Neuronal stem cell (in vitro differentiated cells): ENCODE measurements around the gene C3orf70.

Experiments used
- DNase-seq: peaks from one replicate; pipeline ENCODE4 v3.0.0-alpha.2; 2013; ENCODE audit warnings: low spot score
- H2AFZ ChIP-seq: one replicate; pipeline ENCODE4 v1.6.1; 2013; ENCODE audit warnings: mild to moderate bottlenecking, low read length, inconsistent platforms
- H2AK5ac ChIP-seq: 2 replicates; pipeline ENCODE4 v1.6.1; 2013; ENCODE audit warnings: low read depth, mild to moderate bottlenecking, inconsistent platforms, low read length, moderate library complexity, mixed read lengths
- H2BK120ac ChIP-seq: 2 replicates; pipeline ENCODE4 v1.6.1; 2013; ENCODE audit warnings: low read depth, mild to moderate bottlenecking, inconsistent platforms, low read length, moderate library complexity, mixed read lengths
- H2BK12ac ChIP-seq: one replicate; pipeline ENCODE4 v1.6.1; 2013; ENCODE audit warnings: low read length, inconsistent platforms
- H2BK15ac ChIP-seq: 2 replicates; pipeline ENCODE4 v1.6.1; 2013; ENCODE audit warnings: mild to moderate bottlenecking, low read length, inconsistent platforms, mixed read lengths
- H2BK5ac ChIP-seq: one replicate; pipeline ENCODE4 v1.6.1; 2013; ENCODE audit warnings: inconsistent platforms, mild to moderate bottlenecking, low read length, moderate library complexity
- H3K14ac ChIP-seq: one replicate; pipeline ENCODE4 v1.6.1; 2013; ENCODE audit warnings: low read length, inconsistent platforms
- H3K18ac ChIP-seq: 2 replicates; pipeline ENCODE4 v1.6.1; 2013; ENCODE audit warnings: low read length, inconsistent platforms
- H3K23ac ChIP-seq: 2 replicates; pipeline ENCODE4 v1.6.1; 2013; ENCODE audit warnings: low read depth, mild to moderate bottlenecking, mixed read lengths, low read length, inconsistent platforms; ENCODE audit not compliant: poor library complexity
- H3K27ac ChIP-seq: replicated peaks from 3 replicates; pipeline ENCODE4 v1.5.1; 2013; ENCODE audit warnings: low read length, inconsistent platforms
- H3K27me3 ChIP-seq, 3 experiments: 2 replicates each; pipeline ENCODE4 v1.6.1; 2013; ENCODE audit warnings: low read length in 3 of 3, mild to moderate bottlenecking in 2 of 3, inconsistent platforms in 1 of 3, low read depth in 1 of 3, mixed read lengths in 1 of 3, moderate library complexity in 1 of 3; ENCODE audit not compliant: control insufficient read depth in 3 of 3, insufficient read depth in 3 of 3
- H3K36me3 ChIP-seq, 2 donors: replicated peaks in 1 of 2; 2 replicates each; pipeline ENCODE4 v1.6.1; 2013; ENCODE audit warnings: low read length in 2 of 2; ENCODE audit not compliant: control insufficient read depth in 2 of 2, insufficient read depth in 2 of 2
- H3K4ac ChIP-seq: 2 replicates; pipeline ENCODE4 v1.6.1; 2013; ENCODE audit warnings: inconsistent platforms, mild to moderate bottlenecking, low read length, moderate library complexity
- H3K4me1 ChIP-seq, 2 donors: 1 replicate in 1 of 2; 2 replicates in 1 of 2; pipeline ENCODE4 v1.6.1; 2013; ENCODE audit warnings: low read length in 2 of 2, low read depth in 1 of 2; ENCODE audit not compliant: control insufficient read depth in 2 of 2, insufficient read depth in 1 of 2
- H3K4me2 ChIP-seq: one replicate; pipeline ENCODE4 v1.6.1; 2013; ENCODE audit warnings: mild to moderate bottlenecking, low read length, inconsistent platforms; ENCODE audit not compliant: insufficient read depth, poor library complexity, severe bottlenecking
- H3K4me3 ChIP-seq, 2 donors: 2 replicates each; pipeline ENCODE4 v1.5.1; 2013; ENCODE audit warnings: low read length in 2 of 2, mild to moderate bottlenecking in 2 of 2, inconsistent platforms in 1 of 2, moderate library complexity in 1 of 2
- H3K79me1 ChIP-seq: one replicate; pipeline ENCODE4 v1.6.1; 2013; ENCODE audit warnings: low read depth, mild to moderate bottlenecking, inconsistent platforms, low read length, moderate library complexity
- H3K9ac ChIP-seq: one replicate; pipeline ENCODE4 v1.6.1; 2013; ENCODE audit warnings: mild to moderate bottlenecking, low read depth, low read length, inconsistent platforms; ENCODE audit not compliant: poor library complexity
- H3K9me3 ChIP-seq, 2 donors: replicated peaks in 1 of 2; 2 replicates each; pipeline versions ENCODE3 to v1.6.1; 2013; ENCODE audit warnings: low read length in 2 of 2, mild to moderate bottlenecking in 2 of 2, inconsistent platforms in 1 of 2, low read depth in 1 of 2, mixed read lengths in 1 of 2, moderate library complexity in 1 of 2; ENCODE audit not compliant: control insufficient read depth in 2 of 2, insufficient read depth in 1 of 2
- H4K8ac ChIP-seq: one replicate; pipeline ENCODE4 v1.6.1; 2013; ENCODE audit warnings: low read depth, mild to moderate bottlenecking, inconsistent platforms, low read length, moderate library complexity
- H4K91ac ChIP-seq: one replicate; pipeline ENCODE4 v1.6.1; 2013; ENCODE audit warnings: low read length, low read depth, mild to moderate bottlenecking, inconsistent platforms; ENCODE audit not compliant: poor library complexity
- WGBS, 2 donors: extraction: QIAGEN DNeasy Blood & Tissue Kit; methylation state at CpG; one replicate each; pipeline ENCODE4 v1.1.7; 2013; ENCODE audit warnings: missing lambda C conversion rate in 2 of 2, mixed read lengths in 1 of 2; ENCODE audit not compliant: insufficient read length in 2 of 2, insufficient replicate concordance in 1 of 2; ENCODE audit errors: extremely low coverage in 2 of 2; 5-methylcytosine and 5-hydroxymethylcytosine counted together

Gene C3orf70

DNA sequence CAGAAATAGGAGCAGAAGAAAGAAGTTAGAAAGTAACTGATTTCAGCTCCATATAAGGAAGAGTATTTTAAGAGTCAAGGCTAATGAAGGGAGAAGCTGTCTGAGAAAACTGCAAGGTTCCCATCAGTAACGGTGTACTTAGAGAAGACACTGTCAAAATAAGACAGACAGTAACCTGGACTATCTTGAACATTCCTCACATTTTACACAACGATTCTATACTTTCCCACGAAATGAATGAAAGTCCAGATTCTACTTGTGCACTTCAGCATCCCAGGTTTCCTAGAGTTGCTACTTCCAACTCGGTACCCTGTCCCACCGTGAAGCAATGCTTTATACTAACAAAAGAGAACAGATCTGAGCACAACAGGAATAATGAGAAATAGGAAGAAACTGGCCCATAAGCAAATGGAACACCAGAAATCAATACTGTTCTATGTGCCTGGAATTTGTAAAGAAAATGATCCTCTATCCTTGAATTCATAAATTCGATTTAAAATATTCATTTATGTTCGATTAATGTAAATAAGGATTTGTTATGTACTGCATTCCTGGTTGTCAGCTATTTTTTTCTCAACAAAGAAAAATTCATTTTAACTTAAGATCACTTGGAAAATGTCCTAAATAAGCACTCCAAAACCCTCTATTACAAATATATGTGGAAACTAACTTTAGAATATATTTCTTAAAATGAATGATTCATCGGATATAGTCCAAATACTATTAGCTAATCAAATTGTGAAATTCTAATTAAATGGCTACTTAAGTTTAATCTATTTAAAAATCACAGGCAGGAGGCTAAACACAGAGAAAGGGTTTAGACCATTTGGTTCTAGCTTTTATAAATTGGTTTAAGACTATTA, 1.5 kb downstream of the C3orf70 start:
- Histone ChIP-seq H2AFZ (peak overlapping the region; percentile 99), H3K4ac (no peak overlapping the region), H3K9ac (no peak overlapping the region), H3K18ac (no peak overlapping the region), H3K4me3 (peak overlapping the region in 1 of 2 donors; percentile 50), H2AK5ac (no peak overlapping the region), H3K79me1 (peaks cover 3% of the 10 kb centered on the region), H3K27me3 (peaks cover 0 to 58% (median 0%) of the 10 kb centered on the region in 3 experiments), H3K14ac (no peak overlapping the region), H2BK15ac (no peak overlapping the region), H2BK5ac (no peak overlapping the region), H2BK120ac (no peak overlapping the region), H3K27ac (no peak overlapping the region), H2BK12ac (no peak overlapping the region), H3K9me3 (no peaks in the 10 kb centered on the region), H3K36me3 (no peaks in the 10 kb centered on the region), H4K91ac (no peak overlapping the region), H3K23ac (no peak overlapping the region), H3K4me2 (peak overlapping the region; percentile 31), H4K8ac (no peak overlapping the region), H3K4me1 (peaks cover 0 to 14% of the 10 kb centered on the region in 2 donors)
- no CpG with 5 or more reads among the region's 8 CpGs for WGBS, 2 donors
- no peak for DNase-seq

- Histone ChIP-seq H3K23ac (no peak overlapping the region), H4K8ac (no peak overlapping the region), H3K4me3 (no peak overlapping the region), H3K4me1 (peaks cover 0 to 14% of the 10 kb centered on the region in 2 donors), H3K14ac (no peak overlapping the region), H3K27me3 (peaks cover 0 to 58% (median 0%) of the 10 kb centered on the region in 3 experiments), H2BK15ac (no peak overlapping the region), H2BK120ac (no peak overlapping the region), H3K18ac (no peak overlapping the region), H3K9me3 (no peaks in the 10 kb centered on the region), H2BK5ac (no peak overlapping the region), H3K4ac (no peak overlapping the region), H3K27ac (no peak overlapping the region), H2AFZ (no peak overlapping the region), H2BK12ac (no peak overlapping the region), H3K79me1 (peaks cover 3% of the 10 kb centered on the region), H4K91ac (no peak overlapping the region), H2AK5ac (no peak overlapping the region), H3K4me2 (no peak overlapping the region), H3K36me3 (no peaks in the 10 kb centered on the region), H3K9ac (no peak overlapping the region)
- no peak for DNase-seq
- no CpG with 5 or more reads among the region's 1 CpG for WGBS, 2 donors
Observed at GRCh38 chr3:185150561-185150960, 2.3 kb downstream of the C3orf70 start.

- Histone ChIP-seq H2BK120ac (no peak overlapping the region), H2BK12ac (no peak overlapping the region), H3K18ac (no peak overlapping the region), H3K4me1 (peaks cover 0 to 14% of the 10 kb centered on the region in 2 donors), H3K4me2 (no peak overlapping the region), H3K4ac (no peak overlapping the region), H2AFZ (no peak overlapping the region), H4K8ac (no peak overlapping the region), H3K9ac (no peak overlapping the region), H2BK5ac (no peak overlapping the region), H3K23ac (no peak overlapping the region), H3K4me3 (no peak overlapping the region), H2AK5ac (no peak overlapping the region), H3K14ac (no peak overlapping the region), H3K36me3 (no peaks in the 10 kb centered on the region), H3K79me1 (peaks cover 3% of the 10 kb centered on the region), H2BK15ac (no peak overlapping the region), H3K27me3 (peaks cover 0 to 52% (median 0%) of the 10 kb centered on the region in 3 experiments), H3K9me3 (no peaks in the 10 kb centered on the region), H4K91ac (no peak overlapping the region), H3K27ac (no peak overlapping the region)
- DNase-seq, result no peak
- no CpG with 5 or more reads among the region's 3 CpGs for WGBS, 2 donors
Observed at GRCh38 chr3:185149591-185149990, 3.3 kb downstream of the C3orf70 start.

GRCh38 chr3:185145511-185145910, 7.3 kb downstream of the C3orf70 start:
- Histone ChIP-seq H3K4ac (no peak overlapping the region), H3K9me3 (no peaks in the 10 kb centered on the region), H2BK120ac (no peak overlapping the region), H3K4me3 (no peak overlapping the region), H3K4me2 (no peak overlapping the region), H4K91ac (no peak overlapping the region), H3K27me3 (peaks cover 0 to 14% (median 0%) of the 10 kb centered on the region in 3 experiments), H2BK5ac (no peak overlapping the region), H3K4me1 (peaks cover 0 to 2% of the 10 kb centered on the region in 2 donors), H3K27ac (no peak overlapping the region), H3K36me3 (no peaks in the 10 kb centered on the region), H3K23ac (no peak overlapping the region), H3K18ac (no peak overlapping the region), H3K14ac (no peak overlapping the region), H2BK12ac (no peak overlapping the region), H3K79me1 (no peaks in the 10 kb centered on the region), H4K8ac (no peak overlapping the region), H2BK15ac (no peak overlapping the region), H2AK5ac (no peak overlapping the region), H2AFZ (no peak overlapping the region), H3K9ac (no peak overlapping the region)
- no peak for DNase-seq
- WGBS, 2 donors, result no CpG with 5 or more reads among the region's 6 CpGs
